Measurements from ENCODE around the gene CCR9. TPM values are rescaled to one million over a fixed set of nuclear protein-coding genes. Genes with fewer than 3 reads are reported as not detected.

CCR9 gene
- total RNA-seq, 1 donor from 2014 or later = not detected

GRCh38 chr3:45909542-45909941 lies 23.2 kb downstream of the CCR9 start:
- no peak overlapping the region for H3K27ac ChIP-seq

GRCh38 chr3:45910892-45911291 lies 24.5 kb downstream of the CCR9 start:
- Histone ChIP-seq H3K4me3 (no peak overlapping the region), H3K27me3 (no peaks in the 10 kb centered on the region), H3K79me2 (ENCODE audit: low read depth) (no peaks in the 10 kb centered on the region), H3K9ac (no peak overlapping the region), H3K27ac (no peak overlapping the region), H4K20me1 (ENCODE audit: low read depth) (no peaks in the 10 kb centered on the region), H3K36me3 (no peaks in the 10 kb centered on the region), H2AFZ (replicated peaks) (no peak overlapping the region), H3K9me3 (ENCODE audit: low read depth) (no peaks in the 10 kb centered on the region), H3K4me1 (no peaks in the 10 kb centered on the region), H3K4me2 (no peak overlapping the region), H3F3A (ENCODE audit: low read depth) (no peaks in the 10 kb centered on the region)
- H3K4me1 Mint-ChIP-seq = peaks cover 9% of the 10 kb centered on the region
- no peaks in the 10 kb centered on the region for H3K9me3 Mint-ChIP-seq
- no peak overlapping the region for H3K27ac Mint-ChIP-seq
- H3K4me3 Mint-ChIP-seq = no peak overlapping the region
- no peak for DNase-seq (ENCODE audit: low spot score)
- peaks cover 8% of the 10 kb centered on the region for H3K27me3 Mint-ChIP-seq (ENCODE audit: insufficient read depth, low read depth)
- TF ChIP-seq EZH2 (IDR thresholded peaks at IDR 0.05) = no peak
- TF ChIP-seq CTCF (IDR thresholded peaks at IDR 0.05) = no peak
- TF ChIP-seq EZH2phosphoT487 (IDR thresholded peaks at IDR 0.05) = no peak
- H3K36me3 Mint-ChIP-seq = no peaks in the 10 kb centered on the region

More at GRCh38 chr3:45909542-45909941, 23.2 kb downstream of the CCR9 start:
- H3K36me3 Mint-ChIP-seq = peaks cover 3% of the 10 kb centered on the region
- no peak for DNase-seq (ENCODE audit: low spot score)
- H3K9me3 ChIP-seq (ENCODE audit: low read depth) = no peaks in the 10 kb centered on the region
- no peaks in the 10 kb centered on the region for H3F3A ChIP-seq (ENCODE audit: low read depth)
- H3K4me3 Mint-ChIP-seq = no peak overlapping the region
- H3K36me3 ChIP-seq = no peaks in the 10 kb centered on the region
- H3K9ac ChIP-seq = no peak overlapping the region
- H3K4me1 Mint-ChIP-seq = no peaks in the 10 kb centered on the region
- H2AFZ ChIP-seq (replicated peaks) = no peak overlapping the region
- H3K4me2 ChIP-seq = no peak overlapping the region
- no peaks in the 10 kb centered on the region for H3K9me3 Mint-ChIP-seq
- H3K27ac Mint-ChIP-seq = no peak overlapping the region
- no peak overlapping the region for H3K4me3 ChIP-seq
- H4K20me1 ChIP-seq (ENCODE audit: low read depth) = no peaks in the 10 kb centered on the region
- no peaks in the 10 kb centered on the region for H3K27me3 ChIP-seq
- H3K79me2 ChIP-seq (ENCODE audit: low read depth) = no peaks in the 10 kb centered on the region
- H3K4me1 ChIP-seq = no peaks in the 10 kb centered on the region
- TF ChIP-seq EZH2 (IDR thresholded peaks at IDR 0.05) (no peak), CTCF (IDR thresholded peaks at IDR 0.05) (no peak), EZH2phosphoT487 (IDR thresholded peaks at IDR 0.05) (no peak)
- H3K27me3 Mint-ChIP-seq (ENCODE audit: insufficient read depth, low read depth) = peaks cover 5% of the 10 kb centered on the region

GRCh38 chr3:45911511-45912226 lies 25.3 kb downstream of the CCR9 start:
- Histone ChIP-seq H2AFZ (replicated peaks) (no peak overlapping the region), H3F3A (ENCODE audit: low read depth) (no peaks in the 10 kb centered on the region), H3K27ac (no peak overlapping the region), H3K27me3 (no peaks in the 10 kb centered on the region), H3K9ac (no peak overlapping the region), H3K4me2 (no peak overlapping the region), H3K9me3 (ENCODE audit: low read depth) (no peaks in the 10 kb centered on the region), H3K79me2 (ENCODE audit: low read depth) (no peaks in the 10 kb centered on the region), H4K20me1 (ENCODE audit: low read depth) (no peaks in the 10 kb centered on the region), H3K4me3 (no peak overlapping the region), H3K4me1 (no peaks in the 10 kb centered on the region), H3K36me3 (no peaks in the 10 kb centered on the region)
- peaks cover 6% of the 10 kb centered on the region for H3K27me3 Mint-ChIP-seq (ENCODE audit: insufficient read depth, low read depth)
- no peaks in the 10 kb centered on the region for H3K36me3 Mint-ChIP-seq
- H3K4me1 Mint-ChIP-seq = peaks cover 16% of the 10 kb centered on the region
- TF ChIP-seq CTCF (IDR thresholded peaks at IDR 0.05) = no peak
- TF ChIP-seq EZH2 (IDR thresholded peaks at IDR 0.05) = no peak
- TF ChIP-seq EZH2phosphoT487 (IDR thresholded peaks at IDR 0.05) = no peak
- no peak overlapping the region for H3K27ac Mint-ChIP-seq
- no peaks in the 10 kb centered on the region for H3K9me3 Mint-ChIP-seq
- no peak overlapping the region for H3K4me3 Mint-ChIP-seq
- no peak for DNase-seq (ENCODE audit: low spot score)
